SJSA1 (cell line): Measurements from ENCODE around the gene THAP7. TPM values are rescaled to one million over a fixed set of nuclear protein-coding genes. Genes with fewer than 3 reads are reported as not detected.
"Not testable (repeated sequence)": the region's sequence is repeated elsewhere in the genome, so short reads cannot be mapped to it uniquely, and the experiment has no call there.

Experiments used
- DNase-seq, 2 experiments: peaks; one replicate each; pipeline ENCODE4 v3.0.0-alpha.2; 2015 to 2020; ENCODE audit warnings: low spot score in 2 of 2, low read depth in 1 of 2
- H3K27ac ChIP-seq: fragments of 250-450 bp; sonication (Bioruptor Pico); 2 replicates; pipeline ENCODE4 v1.5.1; 2020; ENCODE audit warnings: mild to moderate bottlenecking, moderate library complexity
- H3K27me3 ChIP-seq: fragments of 250-450 bp; sonication (Bioruptor Pico); replicated peaks from 2 replicates; pipeline ENCODE4 v1.5.1; 2020; ENCODE audit warnings: mild to moderate bottlenecking, moderate library complexity
- H3K36me3 ChIP-seq: fragments of 250-450 bp; sonication (Bioruptor Pico); 2 replicates; pipeline ENCODE4 v1.5.1; 2020; ENCODE audit warnings: mild to moderate bottlenecking
- H3K4me1 ChIP-seq: fragments of 250-450 bp; sonication (Bioruptor Pico); replicated peaks from 2 replicates; pipeline ENCODE4 v1.6.1; 2021; ENCODE audit warnings: mild to moderate bottlenecking
- H3K4me3 ChIP-seq: fragments of 250-450 bp; sonication (Bioruptor Pico); 2 replicates; pipeline ENCODE4 v1.5.1; 2020; ENCODE audit warnings: mild to moderate bottlenecking
- H3K9me3 ChIP-seq: fragments of 250-450 bp; sonication (Bioruptor Pico); replicated peaks from 2 replicates; pipeline ENCODE4 v1.5.1; 2020; ENCODE audit warnings: mild to moderate bottlenecking
- total RNA-seq: library from RNA; depleted of rRNA; stranded (reverse); fragments of >200 nt; shearing (Covaris generic); gene quantifications from 2 replicates; pipeline ENCODE4 v1.2.3, GENCODE V29; 2014; rRNA removed

Gene THAP7, protein sequence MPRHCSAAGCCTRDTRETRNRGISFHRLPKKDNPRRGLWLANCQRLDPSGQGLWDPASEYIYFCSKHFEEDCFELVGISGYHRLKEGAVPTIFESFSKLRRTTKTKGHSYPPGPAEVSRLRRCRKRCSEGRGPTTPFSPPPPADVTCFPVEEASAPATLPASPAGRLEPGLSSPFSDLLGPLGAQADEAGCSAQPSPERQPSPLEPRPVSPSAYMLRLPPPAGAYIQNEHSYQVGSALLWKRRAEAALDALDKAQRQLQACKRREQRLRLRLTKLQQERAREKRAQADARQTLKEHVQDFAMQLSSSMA
- 49.0 and 51.1 TPM in 2 replicates for total RNA-seq

DNA sequence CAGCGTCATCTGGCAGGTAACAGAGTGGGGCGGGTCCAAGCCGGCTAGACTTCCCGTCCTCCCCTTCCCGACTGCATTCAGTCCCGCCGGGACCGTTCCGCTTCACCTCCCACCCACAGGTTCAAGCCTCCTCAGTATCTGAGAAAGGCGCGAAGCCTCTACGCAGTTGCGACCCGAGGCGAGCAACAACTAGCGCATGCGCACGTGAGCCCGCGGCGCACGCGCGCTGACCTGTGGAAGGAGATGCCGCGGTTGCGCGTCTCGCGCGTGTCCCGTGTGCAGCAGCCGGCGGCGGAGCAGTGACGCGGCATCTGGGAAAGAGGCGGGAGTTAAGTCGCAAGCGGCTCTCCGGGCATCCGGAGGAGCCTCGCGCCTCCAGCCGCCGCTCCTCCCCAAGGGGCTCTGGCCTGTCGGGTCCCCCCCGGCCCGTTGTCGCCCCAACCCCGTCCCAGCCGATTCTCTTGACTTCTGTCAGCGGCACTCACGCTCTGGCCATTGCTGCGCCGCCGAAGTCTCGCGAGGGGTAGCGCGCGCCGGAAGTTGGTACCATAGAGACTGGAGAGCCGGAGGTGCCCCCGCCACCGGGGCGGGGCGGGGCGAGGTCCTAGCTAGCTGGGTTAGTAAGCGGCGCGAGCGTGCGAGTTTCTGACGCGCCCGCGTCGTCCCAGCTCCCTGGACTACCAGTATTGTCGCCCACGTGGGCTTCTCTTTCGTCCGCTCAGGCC, at the start of gene THAP7:
TSS of gene THAP7 (minus strand) at position 518 of the 725 bp plus-strand sequence. CDS start at position 311, 207 bp downstream.
- DNase-seq = peak; percentile 97 to 98
- peak within 1 kb of the TSS; percentile 72 for H3K4me3 ChIP-seq
- H3K27ac ChIP-seq = peak within 1 kb of the TSS; percentile 97
- peaks cover 23% of the 10 kb centered on the region for H3K4me1 ChIP-seq
- no peaks in the 10 kb centered on the region for H3K9me3 ChIP-seq
- H3K27me3 ChIP-seq = no peaks in the 10 kb centered on the region
- peaks cover 50% of the 10 kb centered on the region for H3K36me3 ChIP-seq

DNA sequence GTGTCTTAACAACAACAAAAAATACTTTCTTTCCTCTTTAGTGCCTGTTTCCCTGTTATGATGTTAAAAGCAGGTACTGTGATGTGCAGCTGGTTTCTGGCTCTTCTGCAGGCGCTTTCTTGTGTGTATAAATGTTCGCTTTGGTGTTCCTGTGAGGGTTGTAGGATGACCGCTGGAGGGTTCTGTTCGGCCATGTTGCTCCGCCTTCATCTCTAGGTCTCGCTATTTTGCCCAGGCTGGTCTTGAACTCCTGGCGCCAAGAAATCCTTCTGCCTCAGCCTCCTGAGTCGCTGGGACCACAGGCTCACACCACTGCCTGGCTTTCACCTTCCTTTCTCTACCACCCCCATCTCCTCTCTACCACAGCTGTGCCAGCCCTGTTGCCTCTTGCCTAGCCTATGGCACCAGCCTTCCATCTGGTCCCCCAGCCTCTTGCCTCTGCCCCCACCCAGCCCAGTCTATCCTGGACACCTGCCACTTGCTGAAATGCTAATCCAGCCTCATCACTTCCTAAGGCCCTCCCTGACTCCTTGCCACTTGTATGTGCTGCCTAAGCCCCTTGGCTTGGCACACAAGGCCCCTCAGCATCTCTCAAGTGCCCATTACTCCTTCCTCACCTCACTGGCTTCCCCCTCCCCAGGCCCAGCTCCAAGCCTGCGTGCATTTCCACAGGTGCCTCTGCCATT, 49.4 kb upstream of the THAP7 start:
- Histone ChIP-seq H3K4me1 (no peaks in the 10 kb centered on the region), H3K4me3 (no peak overlapping the region), H3K9me3 (no peaks in the 10 kb centered on the region), H3K36me3 (no peaks in the 10 kb centered on the region), H3K27ac (no peak overlapping the region), H3K27me3 (no peaks in the 10 kb centered on the region)
- DNase-seq = no peak

DNA sequence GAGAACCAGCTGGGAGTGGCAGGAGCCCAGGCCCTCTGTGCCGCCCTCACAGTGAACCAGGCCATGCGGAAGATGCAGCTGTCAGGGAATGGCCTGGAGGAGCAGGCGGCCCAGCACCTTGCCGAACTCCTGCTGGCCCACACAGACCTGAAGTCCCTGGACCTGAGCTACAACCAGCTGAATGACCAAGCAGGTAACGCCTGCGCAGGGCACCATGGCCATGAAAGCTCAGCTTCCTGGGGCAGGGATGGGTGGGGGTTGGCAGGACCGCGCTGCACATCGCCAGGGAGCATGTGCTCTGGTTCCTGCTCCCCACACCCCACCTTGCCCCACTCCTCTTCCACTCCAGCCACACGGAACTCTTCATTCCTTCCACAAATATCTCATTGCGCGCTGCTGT, 47.0 kb upstream of the THAP7 start:
- DNase-seq, H3K4me3 ChIP-seq, H3K27ac ChIP-seq, H3K4me1 ChIP-seq, H3K9me3 ChIP-seq, H3K36me3 ChIP-seq, H3K27me3 ChIP-seq: not testable (repeated sequence)

DNA sequence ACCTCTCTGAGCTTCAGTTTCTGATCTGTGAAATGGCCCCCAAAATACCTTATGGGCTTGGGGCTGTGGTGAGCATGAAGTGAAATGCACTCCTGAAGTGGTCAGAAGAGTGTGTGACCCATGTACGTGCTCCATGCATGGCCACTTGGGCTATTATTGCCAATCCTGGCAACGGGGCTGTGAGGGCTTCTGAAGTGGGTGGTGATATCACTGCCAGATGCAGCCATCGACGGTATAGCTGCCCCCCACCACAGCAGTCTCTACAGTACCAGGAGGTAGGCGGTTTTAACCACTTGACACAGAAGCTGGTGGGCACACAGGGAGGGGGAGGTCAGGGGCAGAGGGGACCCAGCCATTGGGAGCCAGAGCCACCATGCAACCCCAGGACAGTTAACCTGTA, 46.5 kb upstream of the THAP7 start:
- not testable (repeated sequence) for H3K27me3 ChIP-seq, H3K9me3 ChIP-seq, H3K27ac ChIP-seq, H3K36me3 ChIP-seq, H3K4me1 ChIP-seq, DNase-seq, H3K4me3 ChIP-seq

DNA sequence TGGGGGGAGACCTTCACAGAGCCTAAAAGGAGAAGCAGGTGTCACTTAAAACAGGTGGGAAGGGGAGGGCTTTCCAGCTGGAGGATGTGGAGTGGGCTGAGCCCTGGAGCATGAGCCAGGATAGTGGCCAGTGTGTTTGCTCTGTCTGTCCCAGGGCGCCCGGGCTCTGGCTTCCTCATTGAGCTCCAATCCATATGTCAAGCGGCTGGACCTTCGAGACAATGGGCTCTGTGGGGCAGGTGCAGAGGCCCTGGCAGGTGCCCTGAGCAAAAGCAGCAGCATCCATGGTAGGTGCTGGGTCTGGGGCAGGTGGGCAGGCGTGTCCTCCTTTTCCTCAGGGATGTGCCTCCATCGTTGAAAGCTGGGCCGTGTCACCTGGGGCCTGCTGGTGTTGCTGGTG, 45.8 kb upstream of the THAP7 start:
- Histone ChIP-seq H3K27ac (no peak overlapping the region), H3K27me3 (no peaks in the 10 kb centered on the region), H3K4me1 (peaks cover 9% of the 10 kb centered on the region), H3K36me3 (no peaks in the 10 kb centered on the region), H3K4me3 (no peak overlapping the region), H3K9me3 (no peaks in the 10 kb centered on the region)
- no peak for DNase-seq

DNA sequence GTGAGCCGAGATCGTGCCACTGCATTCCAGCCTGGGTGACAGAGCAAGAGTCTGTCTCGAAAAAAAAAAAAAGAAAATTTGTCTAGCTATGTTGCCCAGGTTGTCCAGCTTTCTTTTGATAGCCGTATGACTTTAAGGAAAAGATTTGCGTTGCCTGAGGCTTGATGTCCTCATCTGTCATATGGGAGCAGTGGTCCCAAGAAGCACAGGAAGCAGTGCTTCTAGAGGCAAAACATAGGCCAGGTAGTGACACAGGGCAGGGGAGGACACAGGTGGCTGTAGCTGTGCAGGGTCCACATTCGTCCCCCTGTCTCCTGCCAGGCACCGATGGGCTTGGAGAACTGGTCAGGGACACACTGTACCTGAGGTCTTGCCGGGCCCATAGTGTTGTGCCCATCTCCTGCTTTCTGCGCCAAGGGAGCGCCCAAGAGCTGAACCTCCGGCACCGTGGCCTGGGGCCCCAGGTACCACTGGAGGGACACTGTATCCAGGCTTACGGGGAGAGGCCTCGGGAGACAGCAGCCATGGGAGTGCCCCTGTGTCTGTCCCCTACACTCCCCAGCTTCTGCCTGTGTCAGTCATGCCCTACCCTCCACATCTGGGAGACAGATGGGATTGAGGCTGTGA, 45.2 kb upstream of the THAP7 start:
- Histone ChIP-seq H3K4me1 (peaks cover 9% of the 10 kb centered on the region), H3K27me3 (no peaks in the 10 kb centered on the region), H3K4me3 (no peak overlapping the region), H3K9me3 (no peaks in the 10 kb centered on the region), H3K27ac (no peak overlapping the region), H3K36me3 (no peaks in the 10 kb centered on the region)
- DNase-seq = no peak

DNA sequence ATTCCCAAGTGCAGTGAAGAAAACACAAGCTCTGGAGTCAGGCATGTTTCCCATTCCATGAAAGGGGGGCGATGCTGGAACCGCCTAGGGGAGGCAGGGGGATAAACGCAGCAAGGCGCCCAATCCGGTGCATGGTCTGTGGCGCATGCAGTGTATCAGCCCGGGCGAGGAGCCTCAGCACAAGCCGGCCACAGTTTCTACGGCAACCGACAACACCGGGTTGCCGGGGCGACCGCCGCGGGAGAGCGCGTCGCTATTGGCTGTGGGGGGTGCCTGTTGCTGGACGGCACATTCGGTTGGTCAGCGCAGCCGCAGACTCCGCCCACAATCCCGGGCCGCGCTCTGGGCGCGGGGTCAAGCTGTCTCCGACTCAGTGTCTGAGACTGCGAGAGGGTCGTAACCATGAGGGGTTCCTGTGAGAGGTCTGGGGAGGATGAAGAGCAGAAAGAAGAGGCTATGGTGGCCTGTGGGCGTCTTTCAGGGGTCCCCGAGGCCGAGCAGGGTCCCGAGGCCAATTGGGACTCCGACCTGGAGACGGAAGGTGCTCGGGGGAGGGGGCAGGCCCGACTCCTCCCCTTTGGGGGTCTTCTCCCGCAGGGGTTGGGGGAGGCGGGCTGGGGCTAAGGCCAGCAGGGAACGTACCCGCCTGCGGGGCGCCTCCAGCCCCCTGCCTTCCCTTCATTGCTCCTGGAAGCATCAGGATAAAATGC, 43.8 kb upstream of the THAP7 start, which contains the start of gene LRRC74B:
TSS of gene LRRC74B (plus strand) at position 362 of the 710 bp plus-strand sequence. CDS start at position 403, 41 bp downstream.
- Histone ChIP-seq H3K4me3 (peak within 1 kb of the TSS; percentile 25), H3K9me3 (no peaks in the 10 kb centered on the region), H3K36me3 (no peaks in the 10 kb centered on the region), H3K4me1 (peaks cover 9% of the 10 kb centered on the region), H3K27ac (no peak within 1 kb of the TSS), H3K27me3 (no peaks in the 10 kb centered on the region)
- peak; percentile 74 to 90 for DNase-seq

DNA sequence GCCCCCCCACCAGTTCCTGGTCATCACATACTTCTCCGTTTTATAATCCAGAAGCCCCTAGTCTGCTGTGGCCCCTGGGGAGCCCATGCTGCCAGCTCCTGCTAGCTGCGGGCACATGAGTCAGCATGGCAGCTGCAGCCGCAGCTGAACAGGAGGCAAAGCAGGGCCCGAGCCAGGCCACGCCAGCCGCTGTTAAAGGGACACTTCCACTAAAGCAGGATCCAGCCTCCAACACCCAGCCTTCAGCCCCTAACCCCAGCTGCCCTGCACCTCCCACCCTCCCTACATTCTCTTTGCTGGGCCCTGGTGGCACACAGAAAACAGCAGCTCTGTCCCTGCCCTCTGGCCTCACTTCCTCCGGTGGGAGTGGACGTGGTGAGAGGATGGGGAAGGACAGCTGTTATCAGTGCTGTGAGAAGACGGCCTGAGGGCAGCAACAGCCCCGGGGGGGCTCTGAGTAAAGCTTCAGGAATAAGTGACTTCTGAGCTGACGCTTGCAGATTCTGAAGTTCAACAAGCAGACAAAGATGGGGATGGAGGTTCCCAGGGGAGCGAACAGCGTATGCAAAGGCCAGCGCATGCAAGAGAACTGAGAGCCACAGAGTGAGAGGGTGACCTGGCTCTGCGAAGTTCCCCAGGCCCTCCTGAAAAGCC, 43.1 kb upstream of the THAP7 start:
- H3K27ac ChIP-seq = no peak overlapping the region
- H3K4me1 ChIP-seq = peaks cover 9% of the 10 kb centered on the region
- H3K4me3 ChIP-seq = peak overlapping the region; percentile 25
- H3K27me3 ChIP-seq = no peaks in the 10 kb centered on the region
- H3K36me3 ChIP-seq = no peaks in the 10 kb centered on the region
- H3K9me3 ChIP-seq = no peaks in the 10 kb centered on the region
- DNase-seq = peak in 1 of 2 experiments; percentile 15

DNA sequence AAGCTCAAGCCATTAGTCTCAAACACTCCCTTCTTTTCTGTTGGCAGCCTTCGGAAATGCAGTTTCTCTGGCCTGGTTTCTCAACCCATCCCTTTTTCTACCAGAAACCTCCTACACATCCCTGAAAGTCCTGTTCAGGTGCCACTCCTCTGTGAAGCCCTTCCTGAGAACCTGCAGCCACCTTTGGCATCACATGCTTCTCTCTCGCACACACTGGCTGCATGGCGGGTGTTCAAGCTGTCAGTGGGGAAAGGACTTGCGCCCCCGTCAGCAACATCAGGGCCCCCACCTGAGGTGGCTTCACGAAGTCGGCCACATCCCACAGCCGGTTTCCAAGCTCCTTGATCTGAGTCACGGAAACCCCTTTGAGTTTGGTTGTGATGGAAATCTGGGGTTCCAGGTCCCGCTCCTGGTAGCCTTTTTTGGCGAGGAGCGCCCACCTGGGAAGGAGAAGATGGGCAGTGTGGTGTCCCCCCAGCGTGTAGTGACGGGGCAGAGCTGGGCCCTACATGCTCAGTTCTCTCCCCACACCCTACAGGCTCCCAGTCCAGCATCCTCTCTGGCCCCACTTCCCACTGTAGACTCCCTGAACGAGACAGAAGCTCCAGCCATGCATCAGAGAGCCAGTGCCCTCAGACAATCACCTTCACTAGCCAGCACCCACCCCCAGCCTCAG, 42.1 kb upstream of the THAP7 start:
- H3K4me1 ChIP-seq = peaks cover 9% of the 10 kb centered on the region
- no peak overlapping the region for H3K27ac ChIP-seq
- no peak for DNase-seq
- H3K4me3 ChIP-seq = no peak overlapping the region
- H3K36me3 ChIP-seq = no peaks in the 10 kb centered on the region
- no peaks in the 10 kb centered on the region for H3K27me3 ChIP-seq
- H3K9me3 ChIP-seq = no peaks in the 10 kb centered on the region

DNA sequence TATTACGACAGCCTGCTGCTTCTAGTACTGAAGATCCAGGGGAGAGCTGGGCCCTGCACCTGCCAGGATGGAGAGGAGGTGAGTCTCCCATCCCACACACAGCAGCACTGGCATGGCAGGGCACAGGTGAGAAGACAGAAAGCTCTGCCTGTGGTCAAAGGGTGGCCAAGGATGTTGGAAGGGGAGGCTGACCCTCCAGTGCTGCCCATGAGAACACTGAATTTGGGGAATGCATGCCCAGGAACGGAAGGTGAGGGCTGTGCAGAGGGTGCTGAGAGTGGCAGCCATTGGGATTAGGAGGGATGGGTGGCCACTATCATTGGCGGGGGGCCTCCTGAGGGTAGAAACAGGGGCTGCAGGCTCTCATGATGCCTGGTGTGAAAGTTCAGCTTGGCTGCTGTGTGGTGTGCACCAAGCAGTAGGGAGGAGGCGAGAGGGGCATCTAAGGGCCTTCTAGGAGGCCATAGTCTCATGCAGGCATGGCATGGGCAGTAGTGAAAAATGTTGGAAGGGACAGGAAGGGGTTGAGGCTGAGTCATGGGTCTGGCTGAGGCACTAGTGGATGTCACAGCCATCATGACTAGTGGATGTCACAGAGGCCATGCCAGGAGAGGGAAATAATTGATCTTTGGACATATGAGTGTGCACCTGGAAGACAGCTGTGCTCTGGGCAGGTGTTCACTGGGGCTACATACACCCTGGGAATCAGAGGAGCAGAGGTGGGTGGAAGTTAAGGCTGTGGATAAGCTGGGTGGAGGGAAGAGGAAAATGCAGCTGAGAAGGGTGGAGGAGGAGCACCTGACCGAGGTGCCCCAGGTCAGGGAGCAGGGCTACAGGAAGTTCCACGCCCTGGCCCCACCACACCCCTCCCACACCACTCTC, 41.3 kb upstream of the THAP7 start:
- no peaks in the 10 kb centered on the region for H3K9me3 ChIP-seq
- H3K4me1 ChIP-seq = peaks cover 12% of the 10 kb centered on the region
- no peaks in the 10 kb centered on the region for H3K36me3 ChIP-seq
- H3K27ac ChIP-seq = no peak overlapping the region
- no peak overlapping the region for H3K4me3 ChIP-seq
- DNase-seq = no peak
- no peaks in the 10 kb centered on the region for H3K27me3 ChIP-seq

DNA sequence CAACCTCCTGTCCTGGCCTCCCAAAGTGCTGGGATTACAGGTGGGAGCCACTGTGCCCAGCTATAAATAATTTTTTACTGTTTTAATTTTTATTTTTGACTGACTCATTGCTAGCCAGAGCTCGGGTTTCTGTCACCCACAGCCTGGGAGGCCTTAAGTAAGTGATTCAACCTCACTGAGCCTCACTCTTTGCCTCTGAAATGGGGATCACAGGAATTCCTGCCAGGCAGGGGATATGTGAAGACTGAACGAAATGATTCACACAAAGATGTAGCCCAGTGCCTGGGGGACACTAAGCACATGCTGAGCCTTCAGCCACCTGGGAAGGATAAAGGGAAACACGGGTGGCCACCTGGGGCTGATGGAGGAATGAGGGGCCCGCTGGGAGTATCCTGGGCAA, 40.0 kb upstream of the THAP7 start:
- DNase-seq = no peak
- Histone ChIP-seq H3K9me3 (no peaks in the 10 kb centered on the region), H3K4me3 (no peak overlapping the region), H3K27ac (no peak overlapping the region), H3K36me3 (no peaks in the 10 kb centered on the region), H3K4me1 (peaks cover 21% of the 10 kb centered on the region), H3K27me3 (no peaks in the 10 kb centered on the region)

DNA sequence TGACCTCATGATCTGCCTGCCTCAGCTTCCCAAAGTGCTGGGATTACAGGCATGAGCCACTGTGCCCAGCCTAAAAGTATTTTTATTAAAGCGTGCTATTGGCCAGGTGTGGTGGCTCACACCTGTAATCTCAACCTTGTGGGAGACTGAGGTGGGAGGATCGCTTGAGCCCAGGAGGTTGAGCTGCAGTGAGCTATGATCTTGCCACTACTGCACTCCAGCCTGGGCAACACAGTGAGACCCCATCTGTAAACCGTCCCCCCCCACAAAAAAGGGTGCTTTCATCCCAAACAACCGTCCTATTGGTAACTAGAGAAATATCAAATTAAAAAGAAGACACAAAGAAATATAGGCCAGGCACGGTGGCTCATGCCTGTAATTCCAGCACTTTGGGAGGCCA, 37.2 kb upstream of the THAP7 start:
- not testable (repeated sequence) for H3K27ac ChIP-seq, DNase-seq, H3K9me3 ChIP-seq, H3K4me3 ChIP-seq, H3K27me3 ChIP-seq, H3K36me3 ChIP-seq
- peaks cover 12% of the 10 kb centered on the region for H3K4me1 ChIP-seq
